WTC11 (cell line): ENCODE data around the gene PCDHB9. TPM values are rescaled to one million over a fixed set of nuclear protein-coding genes. Genes with fewer than 3 reads are reported as not detected.

Source experiments
- ATAC-seq: fragments of 200-7000 bp; cut with Tn5 transposase; 2 replicates; pipeline ENCODE4 v1.10.0; 2021; ENCODE audit warnings: mild to moderate bottlenecking, moderate library complexity
- CTCF ChIA-PET: fragments of 300-600 bp; sonication (Branson Sonifier 250); formaldehyde crosslinking; loops from one replicate; lab custom pipeline; 2021; ENCODE audit warnings: antibody characterized with exemption; lab: Charles Lee
- POLR2A ChIA-PET: fragments of 350-600 bp; sonication (Branson Sonifier 250); formaldehyde crosslinking; loops from one replicate; lab custom pipeline; 2021; ENCODE audit warnings: antibody characterized with exemption; lab: Charles Lee
- DNase-seq: peaks from one replicate; pipeline ENCODE4 v3.0.0; 2021; ENCODE audit warnings: low spot score
- H3K27ac Mint-ChIP-seq: 2 replicates; pipeline ENCODE4 v1.8.0; 2021; ENCODE audit warnings: mixed read lengths
- H3K27me3 Mint-ChIP-seq: 2 replicates; pipeline ENCODE4 v1.8.0; 2021; ENCODE audit warnings: low read depth, mild to moderate bottlenecking, moderate library complexity, mixed read lengths
- H3K36me3 Mint-ChIP-seq: 2 replicates; pipeline ENCODE4 v1.8.0; 2021; ENCODE audit warnings: mixed read lengths
- H3K4me1 Mint-ChIP-seq: 2 replicates; pipeline ENCODE4 v1.8.0; 2022; ENCODE audit warnings: mixed read lengths
- H3K4me3 Mint-ChIP-seq: 2 replicates; pipeline ENCODE4 v1.8.0; 2021; ENCODE audit warnings: mild to moderate bottlenecking, moderate library complexity, mixed read lengths
- H3K9me3 Mint-ChIP-seq: 2 replicates; pipeline ENCODE4 v1.8.0; 2021; ENCODE audit warnings: mixed read lengths
- CBFB ChIP-seq: sonication (generic); formaldehyde crosslinking; IDR thresholded peaks from 2 replicates; pipeline ENCODE4 v1.8.1; 2022; ENCODE audit warnings: mild to moderate bottlenecking, low read depth, missing genetic modification reagents
- CDX4 ChIP-seq: fragments of 250-450 bp; sonication (Bioruptor Pico); IDR thresholded peaks from 2 replicates; pipeline ENCODE4 v1.9.0; 2021; ENCODE audit warnings: moderate library complexity, mild to moderate bottlenecking, inconsistent platforms, borderline replicate concordance
- ERG ChIP-seq: fragments of 250-450 bp; sonication (Bioruptor Pico); IDR thresholded peaks from 2 replicates; pipeline ENCODE4 v1.8.0; 2021; ENCODE audit warnings: mild to moderate bottlenecking
- ESRRA ChIP-seq: sonication (generic); formaldehyde crosslinking; IDR thresholded peaks from 2 replicates; pipeline ENCODE4 v1.8.1; 2022; ENCODE audit warnings: mild to moderate bottlenecking, missing genetic modification reagents, borderline replicate concordance
- GABPB1 ChIP-seq: sonication (generic); formaldehyde crosslinking; IDR thresholded peaks from 2 replicates; pipeline ENCODE4 v1.8.1; 2023; ENCODE audit warnings: mild to moderate bottlenecking, missing genetic modification reagents
- NFATC4 ChIP-seq: fragments of 250-450 bp; sonication (Bioruptor Pico); IDR thresholded peaks from 2 replicates; pipeline ENCODE4 v1.9.0; 2021; ENCODE audit warnings: mild to moderate bottlenecking
- NFE2L1 ChIP-seq: sonication (generic); formaldehyde crosslinking; IDR thresholded peaks from 2 replicates; pipeline ENCODE4 v1.8.1; 2023; ENCODE audit warnings: missing genetic modification reagents
- NR3C1 ChIP-seq: sonication (generic); formaldehyde crosslinking; conservative IDR thresholded peaks from 2 replicates; pipeline ENCODE4 v1.8.1; 2023; ENCODE audit warnings: low read depth, mild to moderate bottlenecking, missing genetic modification reagents
- ZBTB21 ChIP-seq: sonication (generic); formaldehyde crosslinking; IDR thresholded peaks from 2 replicates; pipeline ENCODE4 v1.8.1; 2023; ENCODE audit warnings: mild to moderate bottlenecking, missing genetic modification reagents, borderline replicate concordance
- ZNF396 ChIP-seq: fragments of 250-450 bp; sonication (Bioruptor Pico); IDR thresholded peaks from 2 replicates; pipeline ENCODE4 v1.8.0; 2021; ENCODE audit warnings: mild to moderate bottlenecking, moderate library complexity, borderline replicate concordance
- ZNF532 ChIP-seq: fragments of 250-450 bp; sonication (Bioruptor Pico); IDR thresholded peaks from 2 replicates; pipeline ENCODE4 v1.9.0; 2021; ENCODE audit warnings: mild to moderate bottlenecking, borderline replicate concordance
- total RNA-seq: library from RNA; stranded (reverse); gene quantifications from 3 replicates; pipeline ENCODE4 v1.2.3, GENCODE V29; 2021
- TF ChIP-seq, protein P1 (sequence below): sonication (generic); formaldehyde crosslinking; IDR thresholded peaks from 2 replicates; pipeline ENCODE4 v1.8.0; 2022; ENCODE audit warnings: missing genetic modification reagents
- TF ChIP-seq, protein P2 (sequence below): sonication (generic); formaldehyde crosslinking; IDR thresholded peaks from 2 replicates; pipeline ENCODE4 v1.8.0; 2022; ENCODE audit warnings: mild to moderate bottlenecking, missing genetic modification reagents
- TF ChIP-seq, protein P3 (sequence below): fragments of 250-450 bp; sonication (Bioruptor Pico); conservative IDR thresholded peaks from 2 replicates; pipeline ENCODE4 v1.9.0; 2021; ENCODE audit warnings: mild to moderate bottlenecking
- TF ChIP-seq, protein P4 (sequence below): sonication (generic); formaldehyde crosslinking; IDR thresholded peaks from 2 replicates; pipeline ENCODE4 v1.8.0; 2023; ENCODE audit warnings: missing genetic modification reagents
- TF ChIP-seq, protein P5 (sequence below): sonication (generic); formaldehyde crosslinking; IDR thresholded peaks from 2 replicates; pipeline ENCODE4 v1.8.0; 2022; ENCODE audit warnings: mild to moderate bottlenecking, missing genetic modification reagents
- TF ChIP-seq, protein P6 (sequence below): fragments of 250-450 bp; sonication (Bioruptor Pico); IDR thresholded peaks from 2 replicates; pipeline ENCODE4 v1.9.0; 2021; ENCODE audit warnings: mild to moderate bottlenecking

PCDHB9 gene
- total RNA-seq, 1 experiment from 2014 or later: 2.3 TPM

DNA sequence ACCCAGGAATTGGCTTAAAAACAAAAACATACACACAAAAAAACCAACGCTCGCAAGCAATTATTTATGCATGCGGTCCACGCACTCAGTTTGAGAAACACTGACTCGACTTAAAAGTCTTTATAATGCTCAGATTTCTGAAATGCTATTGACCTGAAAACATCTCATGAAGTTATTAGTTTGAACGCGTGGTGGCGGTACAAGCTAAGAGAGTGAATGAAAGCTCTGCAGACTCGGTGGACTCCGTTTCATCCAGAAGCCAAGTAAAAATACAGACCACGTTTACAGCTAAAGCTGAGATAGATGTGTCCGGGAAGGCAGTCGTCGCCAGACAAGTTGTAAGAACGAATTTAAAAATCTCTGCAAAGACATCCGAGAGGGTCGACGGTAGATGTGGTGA is 37.1 kb upstream of the PCDHB9 start, which contains the start of gene PCDHB6 (continued):
- TF ChIP-seq, protein P1, sequence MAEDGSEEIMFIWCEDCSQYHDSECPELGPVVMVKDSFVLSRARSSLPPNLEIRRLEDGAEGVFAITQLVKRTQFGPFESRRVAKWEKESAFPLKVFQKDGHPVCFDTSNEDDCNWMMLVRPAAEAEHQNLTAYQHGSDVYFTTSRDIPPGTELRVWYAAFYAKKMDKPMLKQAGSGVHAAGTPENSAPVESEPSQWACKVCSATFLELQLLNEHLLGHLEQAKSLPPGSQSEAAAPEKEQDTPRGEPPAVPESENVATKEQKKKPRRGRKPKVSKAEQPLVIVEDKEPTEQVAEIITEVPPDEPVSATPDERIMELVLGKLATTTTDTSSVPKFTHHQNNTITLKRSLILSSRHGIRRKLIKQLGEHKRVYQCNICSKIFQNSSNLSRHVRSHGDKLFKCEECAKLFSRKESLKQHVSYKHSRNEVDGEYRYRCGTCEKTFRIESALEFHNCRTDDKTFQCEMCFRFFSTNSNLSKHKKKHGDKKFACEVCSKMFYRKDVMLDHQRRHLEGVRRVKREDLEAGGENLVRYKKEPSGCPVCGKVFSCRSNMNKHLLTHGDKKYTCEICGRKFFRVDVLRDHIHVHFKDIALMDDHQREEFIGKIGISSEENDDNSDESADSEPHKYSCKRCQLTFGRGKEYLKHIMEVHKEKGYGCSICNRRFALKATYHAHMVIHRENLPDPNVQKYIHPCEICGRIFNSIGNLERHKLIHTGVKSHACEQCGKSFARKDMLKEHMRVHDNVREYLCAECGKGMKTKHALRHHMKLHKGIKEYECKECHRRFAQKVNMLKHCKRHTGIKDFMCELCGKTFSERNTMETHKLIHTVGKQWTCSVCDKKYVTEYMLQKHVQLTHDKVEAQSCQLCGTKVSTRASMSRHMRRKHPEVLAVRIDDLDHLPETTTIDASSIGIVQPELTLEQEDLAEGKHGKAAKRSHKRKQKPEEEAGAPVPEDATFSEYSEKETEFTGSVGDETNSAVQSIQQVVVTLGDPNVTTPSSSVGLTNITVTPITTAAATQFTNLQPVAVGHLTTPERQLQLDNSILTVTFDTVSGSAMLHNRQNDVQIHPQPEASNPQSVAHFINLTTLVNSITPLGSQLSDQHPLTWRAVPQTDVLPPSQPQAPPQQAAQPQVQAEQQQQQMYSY (CRISPR knock-in tag): no peak
- TF ChIP-seq, protein P2, sequence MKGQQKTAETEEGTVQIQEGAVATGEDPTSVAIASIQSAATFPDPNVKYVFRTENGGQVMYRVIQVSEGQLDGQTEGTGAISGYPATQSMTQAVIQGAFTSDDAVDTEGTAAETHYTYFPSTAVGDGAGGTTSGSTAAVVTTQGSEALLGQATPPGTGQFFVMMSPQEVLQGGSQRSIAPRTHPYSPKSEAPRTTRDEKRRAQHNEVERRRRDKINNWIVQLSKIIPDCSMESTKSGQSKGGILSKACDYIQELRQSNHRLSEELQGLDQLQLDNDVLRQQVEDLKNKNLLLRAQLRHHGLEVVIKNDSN (CRISPR knock-in tag): no peak
- no peak for TF ChIP-seq ZNF396 (CRISPR knock-in tag)
- TF ChIP-seq NFATC4 (CRISPR knock-in tag): no peak
- no peak for TF ChIP-seq ESRRA (CRISPR knock-in tag)
- no peak for TF ChIP-seq NR3C1 (CRISPR knock-in tag)
- no peak for TF ChIP-seq ZBTB21 (CRISPR knock-in tag)

GRCh38 chr5:141150224-141150992 is 36.6 kb upstream of the PCDHB9 start:
- Mint-ChIP-seq H3K4me3 (no peak overlapping the region), H3K9me3 (peaks cover 18% of the 10 kb centered on the region), H3K4me1 (no peaks in the 10 kb centered on the region), H3K36me3 (peaks cover 15% of the 10 kb centered on the region), H3K27me3 (peaks cover 4% of the 10 kb centered on the region; the same call in 1 of the 2 replicates), H3K27ac (no peak overlapping the region)
- ChIA-PET CTCF (interaction anchor here (0.8 to 1.8 kb wide), 19 partner anchors 9 to 413 kb away, joined by 3 to 22 read pairs (median 5); partner anchors contain the start of genes PCDHA8, PCDHB10, PCDHB11 and PCDHB14), POLR2A (no interaction called here)
- ATAC-seq (no peak), DNase-seq (no peak)
- TF ChIP-seq CDX4 (CRISPR knock-in tag): no peak
- no peak for TF ChIP-seq CBFB
- TF ChIP-seq GABPB1 (CRISPR knock-in tag): no peak
- no peak for TF ChIP-seq ZNF532 (CRISPR knock-in tag)
- TF ChIP-seq, protein P3, sequence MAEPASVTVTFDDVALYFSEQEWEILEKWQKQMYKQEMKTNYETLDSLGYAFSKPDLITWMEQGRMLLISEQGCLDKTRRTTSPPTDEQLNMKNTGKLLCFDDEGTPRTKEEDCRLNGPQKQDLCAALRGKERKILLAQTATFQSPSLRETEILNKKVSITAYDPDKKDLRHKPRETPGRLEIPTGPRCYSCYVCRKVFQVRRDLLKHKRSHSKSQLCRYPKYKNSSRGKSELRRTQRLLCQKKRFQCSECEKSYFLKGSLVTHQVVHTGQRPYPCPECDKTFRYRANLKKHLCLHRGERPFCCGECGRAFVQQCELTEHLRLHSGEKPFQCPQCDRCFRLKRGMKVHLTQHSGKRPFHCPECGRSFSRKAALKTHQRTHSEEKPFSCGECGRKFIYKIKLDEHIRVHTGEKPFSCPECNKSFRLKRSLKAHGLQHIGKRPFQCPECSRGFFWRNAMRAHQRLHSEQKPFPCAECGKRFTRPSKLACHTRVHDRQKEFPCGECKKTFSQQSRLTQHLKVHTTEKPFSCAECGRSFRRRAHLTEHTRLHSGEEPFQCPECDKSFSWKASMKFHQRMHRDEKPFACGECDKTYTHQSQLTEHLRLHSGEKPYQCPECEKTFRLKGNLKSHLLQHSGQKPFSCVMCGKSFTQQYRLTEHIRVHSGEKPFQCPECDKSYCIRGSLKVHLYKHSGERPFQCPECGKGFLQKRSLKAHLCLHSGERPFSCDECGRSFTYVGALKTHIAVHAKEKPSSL (CRISPR knock-in tag): no peak
- TF ChIP-seq, protein P4, sequence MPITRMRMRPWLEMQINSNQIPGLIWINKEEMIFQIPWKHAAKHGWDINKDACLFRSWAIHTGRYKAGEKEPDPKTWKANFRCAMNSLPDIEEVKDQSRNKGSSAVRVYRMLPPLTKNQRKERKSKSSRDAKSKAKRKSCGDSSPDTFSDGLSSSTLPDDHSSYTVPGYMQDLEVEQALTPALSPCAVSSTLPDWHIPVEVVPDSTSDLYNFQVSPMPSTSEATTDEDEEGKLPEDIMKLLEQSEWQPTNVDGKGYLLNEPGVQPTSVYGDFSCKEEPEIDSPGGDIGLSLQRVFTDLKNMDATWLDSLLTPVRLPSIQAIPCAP: no peak
- TF ChIP-seq, protein P5, sequence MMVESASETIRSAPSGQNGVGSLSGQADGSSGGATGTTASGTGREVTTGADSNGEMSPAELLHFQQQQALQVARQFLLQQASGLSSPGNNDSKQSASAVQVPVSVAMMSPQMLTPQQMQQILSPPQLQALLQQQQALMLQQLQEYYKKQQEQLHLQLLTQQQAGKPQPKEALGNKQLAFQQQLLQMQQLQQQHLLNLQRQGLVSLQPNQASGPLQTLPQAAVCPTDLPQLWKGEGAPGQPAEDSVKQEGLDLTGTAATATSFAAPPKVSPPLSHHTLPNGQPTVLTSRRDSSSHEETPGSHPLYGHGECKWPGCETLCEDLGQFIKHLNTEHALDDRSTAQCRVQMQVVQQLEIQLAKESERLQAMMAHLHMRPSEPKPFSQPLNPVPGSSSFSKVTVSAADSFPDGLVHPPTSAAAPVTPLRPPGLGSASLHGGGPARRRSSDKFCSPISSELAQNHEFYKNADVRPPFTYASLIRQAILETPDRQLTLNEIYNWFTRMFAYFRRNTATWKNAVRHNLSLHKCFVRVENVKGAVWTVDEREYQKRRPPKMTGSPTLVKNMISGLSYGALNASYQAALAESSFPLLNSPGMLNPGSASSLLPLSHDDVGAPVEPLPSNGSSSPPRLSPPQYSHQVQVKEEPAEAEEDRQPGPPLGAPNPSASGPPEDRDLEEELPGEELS (CRISPR knock-in tag): no peak
- no peak for TF ChIP-seq NFE2L1 (CRISPR knock-in tag)
- no peak for TF ChIP-seq ERG
- TF ChIP-seq, protein P6, sequence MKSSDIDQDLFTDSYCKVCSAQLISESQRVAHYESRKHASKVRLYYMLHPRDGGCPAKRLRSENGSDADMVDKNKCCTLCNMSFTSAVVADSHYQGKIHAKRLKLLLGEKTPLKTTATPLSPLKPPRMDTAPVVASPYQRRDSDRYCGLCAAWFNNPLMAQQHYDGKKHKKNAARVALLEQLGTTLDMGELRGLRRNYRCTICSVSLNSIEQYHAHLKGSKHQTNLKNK: no peak
- TF ChIP-seq ESRRA (CRISPR knock-in tag): no peak
